Neuron (in vitro differentiated cells): ENCODE data around the gene RFX8.
"Not testable (repeated sequence)": the region's sequence is repeated elsewhere in the genome, so short reads cannot be mapped to it uniquely, and the experiment has no call there.

Experiments
- H2AFZ ChIP-seq: one replicate; pipeline ENCODE4 v1.6.1; 2013; ENCODE audit warnings: low read depth, mild to moderate bottlenecking, inconsistent platforms, low read length, moderate library complexity
- H3K27me3 ChIP-seq: one replicate; pipeline ENCODE4 v1.6.1; 2013; ENCODE audit warnings: low read length; ENCODE audit not compliant: insufficient read depth
- H3K36me3 ChIP-seq: one replicate; pipeline ENCODE4 v1.6.1; 2013; ENCODE audit warnings: low read length; ENCODE audit not compliant: insufficient read depth
- H3K4me1 ChIP-seq: one replicate; pipeline ENCODE4 v1.6.1; 2013; ENCODE audit warnings: low read length; ENCODE audit not compliant: insufficient read depth
- H3K4me3 ChIP-seq: 2 replicates; pipeline ENCODE4 v1.5.1; 2013; ENCODE audit warnings: mild to moderate bottlenecking, low read length, moderate library complexity
- H3K9me3 ChIP-seq: one replicate; pipeline ENCODE4 v1.6.1; 2013; ENCODE audit warnings: low read length

RFX8 gene

DNA sequence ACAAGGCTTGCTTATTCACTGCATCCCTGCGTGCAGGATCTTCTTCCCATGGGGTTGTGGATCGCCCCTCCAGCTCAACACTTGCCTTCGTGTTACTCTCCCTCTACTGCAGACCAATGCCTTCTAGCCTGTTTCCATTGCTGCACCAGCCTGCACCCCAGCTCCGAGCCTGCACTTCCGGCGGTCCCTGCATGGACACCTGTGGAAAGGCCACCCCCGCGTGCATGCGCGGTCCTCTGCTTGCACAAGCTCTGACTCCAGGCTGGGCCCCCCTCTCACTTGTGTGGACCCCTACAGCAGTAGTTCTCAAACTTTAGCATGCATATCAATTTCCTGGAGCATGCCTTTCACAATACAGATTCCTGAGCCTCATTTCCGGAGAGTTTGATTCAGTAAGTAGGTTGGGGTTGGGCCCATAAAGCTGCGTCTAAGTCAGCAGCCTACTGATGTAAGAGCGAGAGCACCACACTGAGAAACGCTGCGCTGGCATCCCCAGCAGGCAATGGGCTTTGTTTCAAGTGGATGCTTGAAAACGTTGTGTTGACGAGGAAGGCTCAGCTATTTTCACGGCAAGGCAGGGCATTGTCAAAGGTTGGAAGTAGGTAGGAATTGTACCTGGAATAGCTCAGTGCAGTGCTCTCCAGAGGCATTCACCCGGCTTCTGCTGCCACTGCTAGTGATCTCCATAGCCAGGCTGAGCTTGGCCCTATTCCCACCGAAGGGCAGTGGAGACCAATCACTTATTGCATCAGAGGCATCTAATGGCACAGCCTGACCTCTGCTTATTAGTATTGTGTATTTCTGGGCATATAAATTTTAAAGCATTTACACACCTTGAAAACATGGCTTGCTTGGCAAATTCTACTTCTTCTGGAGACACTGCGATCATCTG lies 120.2 kb downstream of the RFX8 start:
- Histone ChIP-seq H3K36me3 (no peaks in the 10 kb centered on the region), H3K4me1 (no peaks in the 10 kb centered on the region), H3K9me3 (no peaks in the 10 kb centered on the region), H3K27me3 (no peaks in the 10 kb centered on the region), H2AFZ (no peak overlapping the region), H3K4me3 (no peak overlapping the region)

DNA sequence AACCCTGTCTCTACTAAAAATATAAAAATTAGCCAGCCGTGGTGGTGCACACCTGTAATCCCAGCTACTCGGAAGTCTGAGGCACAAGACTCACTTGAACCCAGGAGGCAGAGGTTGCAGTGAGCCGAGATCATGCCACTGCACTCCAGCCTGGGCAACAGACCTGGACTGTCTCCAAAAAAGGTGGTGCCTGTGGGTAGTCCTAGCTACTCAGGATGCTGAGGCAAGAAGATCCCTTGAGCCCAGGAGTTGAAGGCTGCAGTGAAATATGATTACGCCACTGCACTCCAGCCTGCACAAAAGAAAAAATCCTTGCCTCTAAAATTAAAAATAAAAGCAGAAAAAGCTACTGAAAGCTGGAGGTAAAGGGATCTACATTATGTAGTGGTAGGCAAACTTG lies 122.3 kb downstream of the RFX8 start:
- H3K4me1 ChIP-seq, H3K27me3 ChIP-seq, H2AFZ ChIP-seq, H3K9me3 ChIP-seq, H3K36me3 ChIP-seq, H3K4me3 ChIP-seq: not testable (repeated sequence)

- no peaks in the 10 kb centered on the region for H3K27me3 ChIP-seq
- no peak overlapping the region for H2AFZ ChIP-seq
- no peaks in the 10 kb centered on the region for H3K4me1 ChIP-seq
- H3K9me3 ChIP-seq, result no peaks in the 10 kb centered on the region
- H3K4me3 ChIP-seq, result no peak overlapping the region
- H3K36me3 ChIP-seq, result no peaks in the 10 kb centered on the region
Measured at GRCh38 chr2:101351207-101351606, 123.7 kb downstream of the RFX8 start.

- no peaks in the 10 kb centered on the region for H3K36me3 ChIP-seq
- no peak overlapping the region for H2AFZ ChIP-seq
- H3K27me3 ChIP-seq, result no peaks in the 10 kb centered on the region
- H3K4me1 ChIP-seq, result no peaks in the 10 kb centered on the region
- H3K9me3 ChIP-seq, result no peaks in the 10 kb centered on the region
- H3K4me3 ChIP-seq, result no peak overlapping the region
Measured at GRCh38 chr2:101349893-101350662, 124.8 kb downstream of the RFX8 start.

DNA sequence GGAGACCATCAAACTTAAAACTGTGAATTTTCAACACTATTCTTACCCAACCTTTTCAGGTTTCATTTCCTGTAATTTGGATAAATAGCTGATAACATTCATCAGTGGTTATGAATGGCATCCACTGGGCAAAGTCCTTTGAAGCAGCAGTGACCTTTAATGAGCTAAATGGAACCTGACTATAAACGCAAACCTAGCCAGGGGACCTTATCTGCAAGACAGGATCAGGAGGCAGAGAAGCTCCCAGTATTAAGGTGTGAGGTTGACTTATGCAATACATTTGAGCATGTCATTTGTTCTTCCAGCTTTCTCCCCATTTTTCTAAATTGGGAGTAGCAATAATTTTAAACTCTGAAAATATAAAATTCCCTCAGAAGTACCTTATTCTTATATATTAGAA lies 126.0 kb downstream of the RFX8 start:
- H2AFZ ChIP-seq, result no peak overlapping the region
- no peaks in the 10 kb centered on the region for H3K27me3 ChIP-seq
- no peaks in the 10 kb centered on the region for H3K9me3 ChIP-seq

More for the DNA sequence above, 126.0 kb downstream of the RFX8 start:
- Histone ChIP-seq H3K4me3 (no peak overlapping the region), H3K4me1 (no peaks in the 10 kb centered on the region), H3K36me3 (no peaks in the 10 kb centered on the region)
